HG03139 (cell line): ENCODE measurements around the gene PLCB3.

Experiments used
- ATAC-seq: cut with Tn5 transposase; IDR thresholded peaks from one replicate; pipeline ENCODE4 v1.9.1; 2021; ENCODE audit not compliant: unreplicated experiment

The PLCB3 gene

GRCh38 chr11:64251016-64251752, at the start of gene PLCB3:
PLCB3 (plus strand) TSS chr11:64251530; CDS start chr11:64251650, 120 bp downstream.
- ATAC-seq, result peak; percentile 39

- ATAC-seq, result no peak
Measured at GRCh38 chr11:64201543-64201942, 49.8 kb upstream of the PLCB3 start.

DNA sequence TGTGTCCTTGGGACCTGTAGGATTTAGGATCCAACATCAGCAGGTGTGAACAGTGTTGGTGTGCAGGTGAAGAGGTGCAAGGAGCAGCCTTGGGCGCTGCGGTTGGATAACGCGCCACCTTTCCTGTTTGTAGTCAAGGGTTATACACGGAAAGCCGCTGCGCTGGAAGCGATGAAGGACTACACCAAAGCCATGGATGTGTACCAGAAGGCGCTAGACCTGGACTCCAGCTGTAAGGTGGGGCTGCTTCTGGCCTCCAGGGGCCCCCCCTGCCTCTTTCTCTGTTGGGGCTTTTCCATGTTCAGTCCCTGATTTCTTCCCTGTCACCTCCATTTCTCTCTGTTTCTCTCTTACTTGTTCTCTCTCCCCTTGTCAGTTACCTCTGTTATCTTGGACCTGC, 48.3 kb upstream of the PLCB3 start:
- ATAC-seq, result no peak

- ATAC-seq, result no peak
Measured at GRCh38 chr11:64203421-64204079, 47.8 kb upstream of the PLCB3 start.

DNA sequence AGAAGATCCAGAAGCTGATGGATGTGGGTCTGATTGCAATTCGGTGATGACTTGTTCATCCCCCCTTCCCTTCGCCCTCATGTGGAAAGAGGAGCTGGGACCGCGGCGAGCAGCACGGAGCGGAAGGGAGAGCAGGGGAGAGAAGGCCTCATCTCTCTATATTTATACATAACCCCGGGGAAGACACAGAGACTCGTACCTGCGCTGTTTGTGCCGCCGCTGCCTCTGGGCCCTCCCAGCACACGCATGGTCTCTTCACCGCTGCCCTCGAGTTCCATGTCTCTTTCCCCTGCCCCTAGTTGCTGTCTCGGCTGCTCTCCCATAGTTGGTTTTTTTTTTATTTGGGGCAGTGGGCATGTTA, 47.3 kb upstream of the PLCB3 start:
- no peak for ATAC-seq

GRCh38 chr11:64204464-64204989, 46.8 kb upstream of the PLCB3 start:
- no peak for ATAC-seq

GRCh38 chr11:64206457-64207255, 44.7 kb upstream of the PLCB3 start, which contains the start of gene FERMT3:
FERMT3 (plus strand) TSS chr11:64206721; CDS start chr11:64207365, 644 bp downstream.
- peak; percentile 34 for ATAC-seq

DNA sequence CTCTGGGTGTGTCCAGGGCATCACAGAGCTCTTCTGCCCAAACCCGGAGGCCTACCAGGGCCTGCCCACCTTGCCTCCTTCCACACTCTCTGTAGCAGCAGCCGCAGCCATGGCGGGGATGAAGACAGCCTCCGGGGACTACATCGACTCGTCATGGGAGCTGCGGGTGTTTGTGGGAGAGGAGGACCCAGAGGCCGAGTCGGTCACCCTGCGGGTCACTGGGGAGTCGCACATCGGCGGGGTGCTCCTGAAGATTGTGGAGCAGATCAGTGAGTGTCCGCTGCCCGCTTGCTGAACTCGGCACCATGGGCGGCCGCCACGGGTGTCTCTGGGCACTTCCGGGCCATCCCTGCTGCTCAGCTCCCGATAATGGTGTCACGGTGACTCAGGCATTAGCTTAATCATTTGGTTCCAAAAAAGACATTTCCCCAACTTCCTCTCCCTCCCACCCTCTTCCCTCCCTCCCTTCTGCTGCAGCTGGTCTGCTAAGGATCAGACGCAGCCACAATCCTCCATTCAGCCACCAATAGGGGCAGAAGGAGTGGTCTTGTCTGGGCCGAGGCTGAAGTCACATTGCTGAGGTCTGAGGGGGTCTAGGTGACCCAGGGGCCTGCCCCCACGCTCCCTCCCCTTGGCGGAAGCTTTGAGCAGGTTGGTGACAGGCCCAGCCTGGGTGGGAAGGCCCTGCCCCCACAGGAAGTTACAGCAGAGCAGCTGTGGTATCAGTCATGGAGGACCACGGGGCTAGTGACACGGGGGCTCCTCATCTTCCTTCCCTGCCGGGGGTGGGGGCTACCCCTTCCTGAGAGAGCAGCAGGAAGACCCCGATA, 43.9 kb upstream of the PLCB3 start:
- peak; percentile 59 for ATAC-seq

- ATAC-seq, result no peak
Measured at GRCh38 chr11:64208086-64208795, 43.1 kb upstream of the PLCB3 start.

DNA sequence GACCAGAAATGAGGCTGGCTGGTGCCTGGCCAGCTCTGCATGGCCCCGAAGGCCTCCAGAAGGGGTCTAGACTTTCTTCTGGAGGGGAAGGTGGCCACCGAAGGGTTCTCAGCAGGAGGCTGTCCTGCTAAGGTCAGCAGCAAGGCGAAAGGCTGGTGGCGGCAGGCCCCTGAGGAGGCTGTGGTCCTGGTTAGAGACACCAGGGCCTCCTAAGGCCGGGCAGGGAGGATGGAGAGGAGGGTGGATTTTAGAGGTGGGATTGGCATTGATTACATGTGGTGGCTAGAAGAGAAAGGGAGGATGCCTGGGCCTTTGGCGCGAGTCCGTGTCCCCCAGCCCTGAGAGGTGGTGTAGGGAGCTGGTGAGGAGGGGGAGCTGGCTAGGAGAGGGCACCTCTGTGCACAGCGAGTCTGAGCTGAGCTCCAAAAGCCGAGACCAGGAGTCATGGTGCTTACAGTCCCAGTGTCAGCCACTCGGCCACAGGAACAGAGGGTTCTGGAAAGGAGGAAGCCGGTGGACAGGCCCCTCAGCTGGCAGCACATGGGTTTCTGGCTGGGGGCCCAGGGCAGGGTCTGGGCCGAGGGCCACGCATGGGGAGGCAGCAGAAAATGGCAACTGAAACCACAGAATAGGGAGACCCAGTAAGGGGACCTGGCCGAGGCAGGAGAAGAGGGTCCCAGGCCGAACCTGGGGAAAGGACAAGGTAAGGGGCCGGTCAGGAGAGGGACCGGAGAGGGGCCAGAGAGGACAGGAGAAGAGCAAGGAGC, 42.4 kb upstream of the PLCB3 start:
- ATAC-seq, result no peak

DNA sequence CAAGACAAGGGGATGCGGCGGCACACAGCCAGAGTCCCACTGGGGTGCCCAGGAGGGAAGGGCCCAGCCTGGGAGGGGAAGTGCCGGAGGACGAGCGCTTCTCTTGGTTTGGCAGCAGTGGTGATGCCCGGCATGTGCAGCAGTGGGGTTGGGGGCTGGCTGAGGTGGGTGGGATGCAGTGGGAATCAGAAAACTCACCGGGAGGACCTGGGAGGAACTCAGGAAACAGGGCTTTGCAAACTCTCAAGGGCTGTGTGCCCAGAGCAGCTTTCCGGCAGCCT, 41.8 kb upstream of the PLCB3 start:
- ATAC-seq, result no peak

DNA sequence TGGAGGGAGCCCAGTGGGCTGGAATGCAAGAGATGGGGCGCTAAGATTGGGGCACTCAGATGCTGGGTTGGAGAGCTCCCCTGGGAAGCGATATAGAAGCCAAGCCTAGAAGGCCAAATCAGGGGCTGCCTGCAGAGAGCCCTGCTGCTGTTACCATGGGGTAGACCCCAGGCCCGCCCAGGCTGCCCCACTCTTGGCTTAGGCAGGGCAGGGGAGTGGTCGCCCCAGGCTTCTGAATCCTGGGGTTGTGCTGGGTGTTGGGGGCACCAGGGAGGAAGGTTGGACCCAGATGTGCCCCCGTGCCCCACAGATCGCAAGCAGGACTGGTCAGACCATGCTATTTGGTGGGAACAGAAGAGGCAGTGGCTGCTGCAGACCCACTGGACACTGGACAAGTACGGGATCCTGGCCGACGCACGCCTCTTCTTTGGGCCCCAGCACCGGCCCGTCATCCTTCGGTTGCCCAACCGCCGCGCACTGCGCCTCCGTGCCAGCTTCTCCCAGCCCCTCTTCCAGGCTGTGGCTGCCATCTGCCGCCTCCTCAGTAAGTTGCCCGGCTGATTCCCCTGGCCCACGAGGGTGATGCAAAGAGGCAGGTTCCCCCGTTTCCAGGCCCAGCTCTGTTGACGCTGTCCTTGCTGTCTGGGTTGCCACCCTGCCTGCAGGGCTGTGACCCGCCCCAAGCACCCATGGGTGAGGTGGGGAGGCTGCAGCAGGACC, 40.9 kb upstream of the PLCB3 start:
- no peak for ATAC-seq

- ATAC-seq, result no peak
Measured at GRCh38 chr11:64211181-64211872, 40.0 kb upstream of the PLCB3 start.

- no peak for ATAC-seq
Measured at GRCh38 chr11:64216879-64217278, 34.5 kb upstream of the PLCB3 start.

- no peak for ATAC-seq
Measured at GRCh38 chr11:64218628-64219353, 32.5 kb upstream of the PLCB3 start.

- no peak for ATAC-seq
Measured at GRCh38 chr11:64219354-64219684, 32.0 kb upstream of the PLCB3 start.

GRCh38 chr11:64219755-64220154, 31.6 kb upstream of the PLCB3 start:
- no peak for ATAC-seq

- ATAC-seq, result no peak
Measured at GRCh38 chr11:64220271-64220670, 31.1 kb upstream of the PLCB3 start.
